ENCODE data around the gene ZNF304. TPM values are rescaled to one million over a fixed set of nuclear protein-coding genes. Genes with fewer than 3 reads are reported as not detected.

Gene ZNF304
- total and polyA plus RNA-seq, 2 of the 13 experiments (the other 11 are each of a cell fraction or from before 2014, with no cell fraction given), result 3.4 to 8.0 TPM

DNA sequence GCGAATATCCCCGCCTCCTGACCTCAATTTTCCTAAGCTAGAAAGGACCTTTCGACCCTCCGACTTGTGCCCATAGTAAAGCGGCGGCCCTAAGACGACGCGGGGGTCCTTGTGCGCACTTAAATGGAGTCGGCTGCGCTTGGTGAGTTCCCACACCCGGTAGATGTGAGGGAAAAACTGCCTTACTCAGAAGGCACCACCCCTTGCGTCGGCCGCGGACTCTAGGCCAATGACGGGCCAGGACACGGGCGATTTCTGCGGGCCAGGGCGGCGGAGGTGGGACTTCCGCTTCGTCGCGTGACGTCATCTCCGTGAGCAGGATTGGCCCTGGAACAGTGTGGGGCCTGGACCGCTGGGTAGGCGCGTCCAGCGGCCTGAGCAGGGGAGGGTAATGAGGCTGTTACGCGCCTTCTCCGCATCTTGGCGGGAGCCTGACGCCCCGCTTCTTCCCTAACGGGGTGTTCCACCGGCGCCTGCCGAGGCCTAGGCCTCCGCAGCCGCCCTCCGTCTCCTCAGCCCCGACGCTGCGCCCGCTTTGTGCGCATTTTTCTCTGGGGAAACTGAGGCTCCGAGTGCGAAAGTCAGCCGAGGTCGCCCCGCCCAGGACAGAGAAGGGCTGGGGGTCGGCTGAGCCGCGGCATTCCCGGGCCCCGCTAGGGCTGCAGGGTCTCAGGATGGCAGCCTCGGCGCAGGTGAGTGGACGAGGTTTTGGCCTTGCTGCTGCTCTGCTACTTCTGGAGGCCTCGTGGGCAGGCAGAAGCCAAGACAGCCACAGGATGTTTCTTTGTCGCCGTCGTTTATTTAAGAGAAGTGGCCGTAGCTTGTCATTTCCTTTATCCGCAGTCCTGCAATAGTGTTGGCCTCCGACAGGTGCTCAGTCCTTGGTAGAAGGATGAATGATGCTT, 30.6 kb upstream of the ZNF304 start, which contains the start of gene ZNF543 (continued):
- 0 out of 2 replicates have a peak, but pooled peaks have one; percentile 7 for TF ChIP-seq ISL2 (CRISPR knock-in tag; IDR thresholded peaks at IDR 0.05)
- TF ChIP-seq ZNF282 (IDR thresholded peaks at IDR 0.05; ENCODE audit: partially characterized antibody), result no peak
- TF ChIP-seq, protein P1, sequence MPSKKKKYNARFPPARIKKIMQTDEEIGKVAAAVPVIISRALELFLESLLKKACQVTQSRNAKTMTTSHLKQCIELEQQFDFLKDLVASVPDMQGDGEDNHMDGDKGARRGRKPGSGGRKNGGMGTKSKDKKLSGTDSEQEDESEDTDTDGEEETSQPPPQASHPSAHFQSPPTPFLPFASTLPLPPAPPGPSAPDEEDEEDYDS (CRISPR knock-in tag; IDR thresholded peaks at IDR 0.05), result peak; percentile 73
- TF ChIP-seq SAP130 (CRISPR knock-in tag; IDR thresholded peaks at IDR 0.05; ENCODE audit: low read depth), result peak; percentile 92
- 0 out of 2 replicates have a peak, but pooled peaks have one; percentile 40 for TF ChIP-seq GFI1 (CRISPR knock-in tag; IDR thresholded peaks at IDR 0.05; ENCODE audit: borderline replicate concordance)
- no peak for TF ChIP-seq REL (CRISPR knock-in tag; conservative IDR thresholded peaks at IDR 0.05)
- peak; percentile 59 for TF ChIP-seq HNRNPH1 (optimal IDR thresholded peaks at IDR 0.05; ENCODE audit: low read depth, low read length)
- peak; percentile 66 for TF ChIP-seq ZNF501 (CRISPR knock-in tag; IDR thresholded peaks at IDR 0.05)
- peak; percentile 60; the same call in 1 of the 2 replicates for TF ChIP-seq MXD4 (CRISPR knock-in tag; IDR thresholded peaks at IDR 0.05)
- TF ChIP-seq, protein P2, sequence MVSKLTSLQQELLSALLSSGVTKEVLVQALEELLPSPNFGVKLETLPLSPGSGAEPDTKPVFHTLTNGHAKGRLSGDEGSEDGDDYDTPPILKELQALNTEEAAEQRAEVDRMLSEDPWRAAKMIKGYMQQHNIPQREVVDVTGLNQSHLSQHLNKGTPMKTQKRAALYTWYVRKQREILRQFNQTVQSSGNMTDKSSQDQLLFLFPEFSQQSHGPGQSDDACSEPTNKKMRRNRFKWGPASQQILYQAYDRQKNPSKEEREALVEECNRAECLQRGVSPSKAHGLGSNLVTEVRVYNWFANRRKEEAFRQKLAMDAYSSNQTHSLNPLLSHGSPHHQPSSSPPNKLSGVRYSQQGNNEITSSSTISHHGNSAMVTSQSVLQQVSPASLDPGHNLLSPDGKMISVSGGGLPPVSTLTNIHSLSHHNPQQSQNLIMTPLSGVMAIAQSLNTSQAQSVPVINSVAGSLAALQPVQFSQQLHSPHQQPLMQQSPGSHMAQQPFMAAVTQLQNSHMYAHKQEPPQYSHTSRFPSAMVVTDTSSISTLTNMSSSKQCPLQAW (CRISPR knock-in tag; IDR thresholded peaks at IDR 0.05), result peak; percentile 90
- TF ChIP-seq, protein P3, sequence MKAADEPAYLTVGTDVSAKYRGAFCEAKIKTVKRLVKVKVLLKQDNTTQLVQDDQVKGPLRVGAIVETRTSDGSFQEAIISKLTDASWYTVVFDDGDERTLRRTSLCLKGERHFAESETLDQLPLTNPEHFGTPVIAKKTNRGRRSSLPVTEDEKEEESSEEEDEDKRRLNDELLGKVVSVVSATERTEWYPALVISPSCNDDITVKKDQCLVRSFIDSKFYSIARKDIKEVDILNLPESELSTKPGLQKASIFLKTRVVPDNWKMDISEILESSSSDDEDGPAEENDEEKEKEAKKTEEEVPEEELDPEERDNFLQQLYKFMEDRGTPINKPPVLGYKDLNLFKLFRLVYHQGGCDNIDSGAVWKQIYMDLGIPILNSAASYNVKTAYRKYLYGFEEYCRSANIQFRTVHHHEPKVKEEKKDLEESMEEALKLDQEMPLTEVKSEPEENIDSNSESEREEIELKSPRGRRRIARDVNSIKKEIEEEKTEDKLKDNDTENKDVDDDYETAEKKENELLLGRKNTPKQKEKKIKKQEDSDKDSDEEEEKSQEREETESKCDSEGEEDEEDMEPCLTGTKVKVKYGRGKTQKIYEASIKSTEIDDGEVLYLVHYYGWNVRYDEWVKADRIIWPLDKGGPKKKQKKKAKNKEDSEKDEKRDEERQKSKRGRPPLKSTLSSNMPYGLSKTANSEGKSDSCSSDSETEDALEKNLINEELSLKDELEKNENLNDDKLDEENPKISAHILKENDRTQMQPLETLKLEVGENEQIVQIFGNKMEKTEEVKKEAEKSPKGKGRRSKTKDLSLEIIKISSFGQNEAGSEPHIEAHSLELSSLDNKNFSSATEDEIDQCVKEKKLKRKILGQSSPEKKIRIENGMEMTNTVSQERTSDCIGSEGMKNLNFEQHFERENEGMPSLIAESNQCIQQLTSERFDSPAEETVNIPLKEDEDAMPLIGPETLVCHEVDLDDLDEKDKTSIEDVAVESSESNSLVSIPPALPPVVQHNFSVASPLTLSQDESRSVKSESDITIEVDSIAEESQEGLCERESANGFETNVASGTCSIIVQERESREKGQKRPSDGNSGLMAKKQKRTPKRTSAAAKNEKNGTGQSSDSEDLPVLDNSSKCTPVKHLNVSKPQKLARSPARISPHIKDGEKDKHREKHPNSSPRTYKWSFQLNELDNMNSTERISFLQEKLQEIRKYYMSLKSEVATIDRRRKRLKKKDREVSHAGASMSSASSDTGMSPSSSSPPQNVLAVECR (CRISPR knock-in tag; IDR thresholded peaks at IDR 0.05; ENCODE audit: borderline replicate concordance), result peak; percentile 90
- no peak for TF ChIP-seq XBP1 (CRISPR knock-in tag; IDR thresholded peaks at IDR 0.05)
- no peak for TF ChIP-seq PAX8 (CRISPR knock-in tag; IDR thresholded peaks at IDR 0.05; ENCODE audit: borderline replicate concordance)
- TF ChIP-seq, protein P4, sequence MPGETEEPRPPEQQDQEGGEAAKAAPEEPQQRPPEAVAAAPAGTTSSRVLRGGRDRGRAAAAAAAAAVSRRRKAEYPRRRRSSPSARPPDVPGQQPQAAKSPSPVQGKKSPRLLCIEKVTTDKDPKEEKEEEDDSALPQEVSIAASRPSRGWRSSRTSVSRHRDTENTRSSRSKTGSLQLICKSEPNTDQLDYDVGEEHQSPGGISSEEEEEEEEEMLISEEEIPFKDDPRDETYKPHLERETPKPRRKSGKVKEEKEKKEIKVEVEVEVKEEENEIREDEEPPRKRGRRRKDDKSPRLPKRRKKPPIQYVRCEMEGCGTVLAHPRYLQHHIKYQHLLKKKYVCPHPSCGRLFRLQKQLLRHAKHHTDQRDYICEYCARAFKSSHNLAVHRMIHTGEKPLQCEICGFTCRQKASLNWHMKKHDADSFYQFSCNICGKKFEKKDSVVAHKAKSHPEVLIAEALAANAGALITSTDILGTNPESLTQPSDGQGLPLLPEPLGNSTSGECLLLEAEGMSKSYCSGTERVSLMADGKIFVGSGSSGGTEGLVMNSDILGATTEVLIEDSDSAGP (CRISPR knock-in tag; IDR thresholded peaks at IDR 0.05; ENCODE audit: borderline replicate concordance), result peak; percentile 88; the same call in 1 of the 2 replicates
- TF ChIP-seq, protein P5, sequence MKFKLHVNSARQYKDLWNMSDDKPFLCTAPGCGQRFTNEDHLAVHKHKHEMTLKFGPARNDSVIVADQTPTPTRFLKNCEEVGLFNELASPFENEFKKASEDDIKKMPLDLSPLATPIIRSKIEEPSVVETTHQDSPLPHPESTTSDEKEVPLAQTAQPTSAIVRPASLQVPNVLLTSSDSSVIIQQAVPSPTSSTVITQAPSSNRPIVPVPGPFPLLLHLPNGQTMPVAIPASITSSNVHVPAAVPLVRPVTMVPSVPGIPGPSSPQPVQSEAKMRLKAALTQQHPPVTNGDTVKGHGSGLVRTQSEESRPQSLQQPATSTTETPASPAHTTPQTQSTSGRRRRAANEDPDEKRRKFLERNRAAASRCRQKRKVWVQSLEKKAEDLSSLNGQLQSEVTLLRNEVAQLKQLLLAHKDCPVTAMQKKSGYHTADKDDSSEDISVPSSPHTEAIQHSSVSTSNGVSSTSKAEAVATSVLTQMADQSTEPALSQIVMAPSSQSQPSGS (CRISPR knock-in tag; IDR thresholded peaks at IDR 0.05), result peak; percentile 96
- TF ChIP-seq, protein P6, sequence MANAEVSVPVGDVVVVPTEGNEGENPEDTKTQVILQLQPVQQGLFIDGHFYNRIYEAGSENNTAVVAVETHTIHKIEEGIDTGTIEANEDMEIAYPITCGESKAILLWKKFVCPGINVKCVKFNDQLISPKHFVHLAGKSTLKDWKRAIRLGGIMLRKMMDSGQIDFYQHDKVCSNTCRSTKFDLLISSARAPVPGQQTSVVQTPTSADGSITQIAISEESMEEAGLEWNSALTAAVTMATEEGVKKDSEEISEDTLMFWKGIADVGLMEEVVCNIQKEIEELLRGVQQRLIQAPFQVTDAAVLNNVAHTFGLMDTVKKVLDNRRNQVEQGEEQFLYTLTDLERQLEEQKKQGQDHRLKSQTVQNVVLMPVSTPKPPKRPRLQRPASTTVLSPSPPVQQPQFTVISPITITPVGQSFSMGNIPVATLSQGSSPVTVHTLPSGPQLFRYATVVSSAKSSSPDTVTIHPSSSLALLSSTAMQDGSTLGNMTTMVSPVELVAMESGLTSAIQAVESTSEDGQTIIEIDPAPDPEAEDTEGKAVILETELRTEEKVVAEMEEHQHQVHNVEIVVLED (CRISPR knock-in tag; IDR thresholded peaks at IDR 0.05; ENCODE audit: borderline replicate concordance), result peak; percentile 95
- TF ChIP-seq HOXA3 (CRISPR knock-in tag; IDR thresholded peaks at IDR 0.05), result peak; percentile 92; the same call in 1 of the 2 replicates

All from HepG2 (cell line).